Measurements from ENCODE around the gene SYT15. TPM values are rescaled to one million over a fixed set of nuclear protein-coding genes. Genes with fewer than 3 reads are reported as not detected.

SYT15 gene
- total RNA-seq, 1 experiment from 2014 or later, result 0.59 TPM

- H3K27me3 Mint-ChIP-seq (ENCODE audit: low read depth), result no peaks in the 10 kb centered on the region
- H3K79me2 ChIP-seq (ENCODE audit: insufficient read depth, low read length), result no peaks in the 10 kb centered on the region
- H3K4ac ChIP-seq (ENCODE audit: low read depth, low read length), result no peak overlapping the region
- no peak overlapping the region for H3T11ph ChIP-seq (ENCODE audit: low read length)
- H4K5ac ChIP-seq (ENCODE audit: insufficient read length, low read depth, low read length), result no peak overlapping the region
- H3K27ac Mint-ChIP-seq, result no peak overlapping the region
- no peak for TF ChIP-seq CTCF (conservative IDR thresholded peaks at IDR 0.05)
- H2BK5ac ChIP-seq (ENCODE audit: insufficient read length, low read length), result no peak overlapping the region
- H3K9me3 ChIP-seq (ENCODE audit: control insufficient read depth, low read depth, low read length), result no peaks in the 10 kb centered on the region
- H2AK5ac ChIP-seq (ENCODE audit: insufficient read length, low read length), result no peak overlapping the region
- H4K91ac ChIP-seq (ENCODE audit: insufficient read length, low read depth, low read length), result no peak overlapping the region
- no peak overlapping the region for H3K4me2 ChIP-seq (ENCODE audit: insufficient read depth, insufficient read length, low read length)
- no peak overlapping the region for H3K14ac ChIP-seq (ENCODE audit: insufficient read depth, low read length)
- peaks cover 1% of the 10 kb centered on the region for H3K23me2 ChIP-seq (ENCODE audit: insufficient read length, low read depth, low read length, poor library complexity, severe bottlenecking)
- no peak overlapping the region for H2AFZ ChIP-seq (ENCODE audit: low read length)
- no peak overlapping the region for H3K56ac ChIP-seq (ENCODE audit: insufficient read length, low read depth, low read length)
- H3K27ac ChIP-seq (ENCODE audit: insufficient read length, low read depth, low read length), result no peak overlapping the region
- no peak overlapping the region for H3K18ac ChIP-seq (ENCODE audit: insufficient read length, low read depth, low read length)
- H3K9ac ChIP-seq (ENCODE audit: extremely low read depth, insufficient read length, low read length), result no peak overlapping the region
- H3K9me3 Mint-ChIP-seq, result no peaks in the 10 kb centered on the region
- no peak overlapping the region for H3K23ac ChIP-seq (ENCODE audit: insufficient read length, low read depth, low read length)
- H2BK15ac ChIP-seq (ENCODE audit: low read depth, low read length), result no peak overlapping the region
- H3K27me3 ChIP-seq (ENCODE audit: insufficient read depth, low read length), result no peaks in the 10 kb centered on the region
- H3K4me1 Mint-ChIP-seq, result peaks cover 2 to 8% of the 10 kb centered on the region in 2 experiments; a peak in 3 of 4 replicates
- no peak overlapping the region for H3K4me3 Mint-ChIP-seq
- peaks cover 0 to 3% (median 0%) of the 10 kb centered on the region in 3 experiments; a peak in 1 of 7 replicates for H3K36me3 Mint-ChIP-seq (ENCODE audit: insufficient read depth in 1 of 3, low read depth in 3 of 3)
- H2BK12ac ChIP-seq (ENCODE audit: insufficient read length, low read depth, low read length), result no peak overlapping the region
- peak; percentile 34 for DNase-seq
- H3K79me1 ChIP-seq (ENCODE audit: insufficient read depth, low read depth, low read length, poor library complexity, severe bottlenecking), result no peaks in the 10 kb centered on the region
- no CpG with 5 or more reads among the region's 20 CpGs for WGBS (ENCODE audit: extremely low coverage, insufficient read length, low lambda C conversion rate)
- H2BK120ac ChIP-seq (ENCODE audit: low read depth, low read length, poor library complexity, severe bottlenecking), result no peak overlapping the region
- H2BK20ac ChIP-seq (ENCODE audit: low read depth, low read length, poor library complexity, severe bottlenecking), result no peak overlapping the region
- H4K8ac ChIP-seq (replicated peaks; ENCODE audit: insufficient read length, low read depth, low read length), result no peak overlapping the region
- peaks cover 1% of the 10 kb centered on the region; the same call in 1 of the 2 replicates for H3K4me1 ChIP-seq (ENCODE audit: insufficient read depth, low read length)
- no peaks in the 10 kb centered on the region for H4K20me1 ChIP-seq (ENCODE audit: control insufficient read depth, insufficient read depth, insufficient read length)
Measured at GRCh38 chr10:46550076-46550790, 28.7 kb upstream of the SYT15 start.
